Stimulated activated CD4-positive, alpha-beta T cell treated with anti-CD3 and anti-CD28 coated beads, Interleukin-1b, Interleukin-23, amount 100 ng/mL, for 1 hour (primary cell): ENCODE measurements around the gene ACTL7A.
"Not testable (repeated sequence)": the region's sequence is repeated elsewhere in the genome, so short reads cannot be mapped to it uniquely, and the experiment has no call there.

ENCODE experiments used
- DNase-seq, 2 donors: peaks; one replicate each; pipeline ENCODE4 v3.0.0-alpha.2; 2020; ENCODE audit warnings: low read depth in 2 of 2

The ACTL7A gene

GRCh38 chr9:108880738-108881316 lies 18.8 kb downstream of the ACTL7A start:
- no peak for DNase-seq

DNA sequence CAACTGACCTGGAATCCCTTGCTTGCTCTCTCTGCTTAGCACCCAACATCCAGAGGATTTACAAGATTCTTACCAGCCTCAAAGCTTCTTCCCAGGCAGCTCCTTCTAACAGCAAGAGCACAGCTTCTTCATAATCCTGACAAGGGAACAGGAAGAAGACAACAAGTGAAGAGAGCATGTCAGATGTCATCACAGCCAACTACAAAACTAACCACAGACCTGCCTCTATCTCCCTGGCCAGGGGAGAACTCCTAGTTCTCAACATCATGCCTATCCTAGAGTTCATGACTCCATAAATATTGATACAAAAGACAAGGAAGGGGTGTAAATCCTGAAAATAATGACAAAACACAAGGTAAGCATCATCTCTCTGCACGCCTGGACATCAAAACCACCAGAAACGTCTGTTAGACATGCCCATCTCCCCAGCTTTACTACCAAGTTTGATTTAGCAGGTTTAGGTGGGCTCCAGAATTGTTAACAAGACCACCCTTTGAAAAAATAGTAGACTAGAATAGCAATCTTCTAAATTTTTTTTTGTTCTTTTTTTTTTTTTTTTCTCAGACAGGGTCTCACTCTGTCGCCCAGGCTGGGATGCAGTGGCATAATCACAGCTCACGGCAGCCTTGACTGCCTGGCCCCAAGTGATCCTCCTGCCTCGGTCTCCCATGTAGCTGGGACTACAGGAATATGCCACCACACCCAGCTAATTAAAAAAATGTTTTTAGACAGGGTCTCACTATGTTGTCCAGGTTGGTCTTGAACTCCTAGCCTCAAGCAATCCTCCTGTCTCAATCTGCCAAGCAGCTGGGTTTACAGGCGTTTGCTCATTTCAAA lies 20.2 kb downstream of the ACTL7A start:
- no peak for DNase-seq

GRCh38 chr9:108883085-108883484 lies 21.0 kb downstream of the ACTL7A start:
- no peak for DNase-seq

DNA sequence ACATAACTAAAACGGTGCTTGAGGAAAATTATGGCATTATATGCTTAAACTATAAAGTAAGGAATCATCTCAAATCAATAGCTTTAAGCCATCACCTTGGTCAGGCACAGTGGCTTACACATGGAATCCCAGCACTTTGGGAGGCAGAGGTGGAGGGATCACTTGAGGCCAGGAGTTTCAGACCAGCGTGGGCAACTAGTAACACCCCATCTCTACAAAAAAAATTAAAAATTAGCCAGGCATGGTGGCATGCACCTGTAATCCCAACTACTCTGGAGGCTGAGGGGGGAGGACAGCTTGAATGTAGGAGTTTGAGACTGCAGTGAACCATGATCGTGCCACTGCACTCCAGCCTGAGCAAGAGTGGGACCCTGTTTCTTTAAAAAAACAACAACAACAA lies 22.6 kb downstream of the ACTL7A start:
- no peak for DNase-seq

- DNase-seq = no peak
These were observed 23.7 kb downstream of the ACTL7A start for GRCh38 chr9:108885643-108886348.

GRCh38 chr9:108886594-108887271 lies 24.7 kb downstream of the ACTL7A start:
- not testable (repeated sequence) for DNase-seq

- no peak for DNase-seq
These were observed 27.6 kb downstream of the ACTL7A start for GRCh38 chr9:108889649-108890067.

DNA sequence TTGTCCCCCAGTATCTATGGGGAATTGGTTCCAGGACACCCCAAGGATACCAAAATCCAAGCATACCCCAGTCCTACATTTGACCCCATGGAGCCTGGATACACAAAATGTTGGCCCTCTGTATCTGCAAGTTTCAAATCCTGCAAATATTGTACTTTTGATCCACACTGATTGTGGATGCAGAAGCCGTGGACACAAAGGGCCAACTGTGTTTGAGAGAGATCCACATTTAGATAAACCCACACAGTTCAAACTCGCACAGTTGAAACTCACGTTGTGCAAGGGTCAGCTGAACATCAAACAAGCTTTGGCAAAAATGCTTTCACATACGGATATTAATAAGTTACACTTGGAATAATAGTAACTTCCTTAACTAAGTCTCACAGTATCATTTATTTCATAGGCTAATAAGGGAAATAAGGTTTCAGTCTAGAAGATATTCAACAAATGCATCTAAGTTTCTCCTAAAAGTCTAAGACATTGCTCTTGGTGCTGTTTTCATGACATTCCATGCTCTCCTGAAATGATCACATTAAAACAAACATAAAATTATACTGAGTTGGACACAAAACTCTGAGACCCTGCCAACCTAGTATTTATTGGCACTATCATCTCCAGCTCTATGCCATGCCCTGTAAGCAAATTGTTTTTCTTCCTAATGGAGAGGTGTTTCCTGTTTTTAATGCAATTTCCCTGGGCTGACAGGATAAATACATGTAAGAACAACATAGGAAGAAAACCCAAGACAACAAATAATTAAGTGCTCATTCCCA lies 32.3 kb downstream of the ACTL7A start:
- DNase-seq = no peak

DNA sequence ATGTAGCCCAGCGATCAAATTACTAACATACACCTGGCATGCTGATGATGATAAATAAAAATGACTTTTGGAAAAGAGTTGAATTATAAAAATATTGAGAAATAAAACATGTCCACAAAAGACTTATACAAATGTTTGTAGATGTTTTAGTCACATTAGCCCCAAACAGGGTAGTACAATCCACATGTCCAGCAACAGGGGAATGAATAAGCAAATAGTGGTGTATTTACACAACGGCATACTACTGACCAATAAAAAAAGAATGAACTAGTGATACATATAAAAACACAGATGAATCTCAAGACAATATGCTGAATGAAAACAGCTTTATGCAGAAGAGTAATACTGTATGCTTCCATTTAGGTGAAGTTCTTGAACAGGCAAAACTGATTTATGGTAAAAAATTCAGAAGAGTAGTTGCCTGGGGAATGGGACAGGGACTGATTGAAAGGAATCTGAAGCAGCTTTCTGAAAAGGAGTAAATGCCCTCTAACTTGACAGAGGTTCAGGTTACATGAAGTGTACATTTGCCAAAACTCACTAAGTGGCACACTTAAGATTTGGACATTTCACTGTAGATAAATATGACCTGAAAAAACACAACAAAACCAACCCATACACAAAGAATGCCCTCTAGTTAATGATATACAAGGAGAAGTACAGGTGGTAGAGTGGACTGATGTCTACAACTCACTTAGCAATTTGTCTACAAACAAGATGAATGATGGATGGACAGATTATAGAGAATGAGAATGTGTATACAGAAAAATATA lies 35.4 kb downstream of the ACTL7A start:
- DNase-seq = no peak

GRCh38 chr9:108899023-108899695 lies 37.1 kb downstream of the ACTL7A start:
- DNase-seq = not testable (repeated sequence)

- DNase-seq = no peak
These were observed 38.1 kb downstream of the ACTL7A start for GRCh38 chr9:108900176-108900575.

GRCh38 chr9:108903420-108904103 lies 41.5 kb downstream of the ACTL7A start:
- DNase-seq = no peak

DNA sequence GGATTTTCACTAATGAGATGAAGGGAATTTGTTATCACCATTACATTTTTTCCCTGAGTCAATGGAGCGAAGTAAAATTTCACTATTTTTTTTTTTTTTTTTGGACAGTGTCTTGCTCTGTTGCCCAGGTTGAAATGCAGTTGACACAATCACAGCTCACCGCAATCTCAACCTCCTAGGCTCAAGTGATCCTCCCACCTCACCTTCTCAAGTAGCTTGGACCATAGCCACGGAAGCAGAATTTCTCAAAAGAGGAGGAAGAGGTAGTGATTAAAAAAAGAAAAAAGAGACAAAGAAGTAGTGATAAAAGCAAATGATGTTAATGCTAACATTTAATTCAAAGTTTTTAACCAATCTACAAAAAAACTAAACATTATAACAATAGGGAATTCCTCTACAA lies 42.1 kb downstream of the ACTL7A start:
- no peak for DNase-seq

- DNase-seq = no peak
These were observed 43.4 kb downstream of the ACTL7A start for GRCh38 chr9:108905494-108905893.

DNA sequence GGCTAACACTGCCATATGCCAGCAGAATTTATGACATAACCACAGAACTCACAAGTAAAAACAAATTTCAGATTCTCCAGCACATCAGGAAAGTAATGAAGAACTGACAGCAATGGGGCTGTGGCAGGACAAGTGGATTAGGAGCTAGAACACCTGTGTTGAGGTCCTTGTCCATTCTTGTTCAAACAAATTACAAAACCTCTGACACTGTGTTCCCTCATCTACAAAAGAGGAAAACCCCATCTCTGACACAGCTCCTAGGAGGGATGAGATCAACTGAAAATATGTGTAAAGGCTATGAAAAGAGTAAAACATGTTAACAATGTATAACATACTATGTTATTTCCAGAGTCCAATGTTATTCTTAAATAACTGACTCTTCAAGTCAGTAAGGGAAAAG lies 48.3 kb downstream of the ACTL7A start:
- no peak for DNase-seq

GRCh38 chr9:108910914-108911313 lies 48.8 kb downstream of the ACTL7A start:
- DNase-seq = no peak

DNA sequence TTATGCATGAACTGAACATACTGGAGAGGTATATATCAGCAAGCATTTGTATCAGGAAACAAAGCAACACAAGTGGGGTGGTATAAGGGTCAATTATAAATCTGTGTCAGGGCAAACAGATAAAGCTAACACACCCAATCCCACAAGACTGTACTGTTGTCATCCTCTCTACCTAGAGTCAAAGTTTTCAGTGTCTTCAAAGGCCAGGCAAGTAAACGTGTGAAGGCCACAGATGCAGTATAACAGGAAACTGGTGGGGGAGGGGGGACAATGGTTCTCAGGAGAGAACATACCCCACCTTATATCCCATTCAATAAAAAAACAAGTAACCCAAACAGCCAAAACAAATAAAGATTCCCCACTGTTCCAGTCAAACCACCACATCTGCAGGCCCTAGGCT lies 49.8 kb downstream of the ACTL7A start:
- DNase-seq = no peak
